Measurements from ENCODE around the gene SH3RF1.
"Not testable (repeated sequence)": the region's sequence is repeated elsewhere in the genome, so short reads cannot be mapped to it uniquely, and the experiment has no call there.

Gene SH3RF1

DNA sequence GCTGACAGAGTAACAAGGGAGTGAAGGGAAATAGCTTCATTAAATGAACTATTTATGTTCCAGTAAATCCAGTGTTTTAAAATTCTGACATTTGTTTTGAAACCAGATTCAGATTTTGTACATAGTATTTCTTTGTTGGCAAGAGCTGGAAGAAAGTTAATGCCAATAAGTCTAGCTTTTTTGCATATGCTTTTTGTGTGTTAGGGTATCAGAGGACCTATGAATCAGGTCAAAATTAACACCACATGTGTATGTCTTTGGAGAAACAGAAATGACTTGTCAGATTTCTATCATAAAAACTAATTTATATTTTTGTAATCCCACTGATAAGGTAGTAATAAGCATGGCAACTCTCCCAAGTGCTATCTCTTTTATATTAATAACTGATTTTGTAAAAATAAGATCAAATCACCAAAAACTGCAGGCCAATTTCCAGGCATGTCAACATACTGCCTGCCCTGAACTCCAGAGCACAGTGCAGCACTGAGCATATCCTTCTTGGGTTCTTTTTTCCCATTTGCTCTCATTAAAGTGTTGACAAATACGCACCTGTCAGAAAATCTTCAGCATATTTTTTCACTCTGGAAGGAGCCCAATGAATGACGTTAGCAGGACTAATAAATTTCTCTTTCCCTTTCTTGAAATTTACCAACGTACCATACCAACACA, 65.5 kb downstream of the SH3RF1 start:
- no peaks in the 10 kb centered on the region for H3K27me3 ChIP-seq (replicated peaks)
- no peak overlapping the region for H3K27ac ChIP-seq
- in situ Hi-C loops (cut with HindIII; ENCODE audit: low pct_ligation_motif_present, low sequenced_read_pairs), result no loop called here
- H3K36me3 ChIP-seq (replicated peaks), result no peaks in the 10 kb centered on the region
- no peak for DNase-seq
- H3K4me3 ChIP-seq (ENCODE audit: low read depth, low read length), result no peak overlapping the region
- TF ChIP-seq, protein P1, sequence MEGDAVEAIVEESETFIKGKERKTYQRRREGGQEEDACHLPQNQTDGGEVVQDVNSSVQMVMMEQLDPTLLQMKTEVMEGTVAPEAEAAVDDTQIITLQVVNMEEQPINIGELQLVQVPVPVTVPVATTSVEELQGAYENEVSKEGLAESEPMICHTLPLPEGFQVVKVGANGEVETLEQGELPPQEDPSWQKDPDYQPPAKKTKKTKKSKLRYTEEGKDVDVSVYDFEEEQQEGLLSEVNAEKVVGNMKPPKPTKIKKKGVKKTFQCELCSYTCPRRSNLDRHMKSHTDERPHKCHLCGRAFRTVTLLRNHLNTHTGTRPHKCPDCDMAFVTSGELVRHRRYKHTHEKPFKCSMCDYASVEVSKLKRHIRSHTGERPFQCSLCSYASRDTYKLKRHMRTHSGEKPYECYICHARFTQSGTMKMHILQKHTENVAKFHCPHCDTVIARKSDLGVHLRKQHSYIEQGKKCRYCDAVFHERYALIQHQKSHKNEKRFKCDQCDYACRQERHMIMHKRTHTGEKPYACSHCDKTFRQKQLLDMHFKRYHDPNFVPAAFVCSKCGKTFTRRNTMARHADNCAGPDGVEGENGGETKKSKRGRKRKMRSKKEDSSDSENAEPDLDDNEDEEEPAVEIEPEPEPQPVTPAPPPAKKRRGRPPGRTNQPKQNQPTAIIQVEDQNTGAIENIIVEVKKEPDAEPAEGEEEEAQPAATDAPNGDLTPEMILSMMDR (IDR thresholded peaks at IDR 0.05; ENCODE audit: low read depth, low read length, missing control alignments), result no peak

DNA sequence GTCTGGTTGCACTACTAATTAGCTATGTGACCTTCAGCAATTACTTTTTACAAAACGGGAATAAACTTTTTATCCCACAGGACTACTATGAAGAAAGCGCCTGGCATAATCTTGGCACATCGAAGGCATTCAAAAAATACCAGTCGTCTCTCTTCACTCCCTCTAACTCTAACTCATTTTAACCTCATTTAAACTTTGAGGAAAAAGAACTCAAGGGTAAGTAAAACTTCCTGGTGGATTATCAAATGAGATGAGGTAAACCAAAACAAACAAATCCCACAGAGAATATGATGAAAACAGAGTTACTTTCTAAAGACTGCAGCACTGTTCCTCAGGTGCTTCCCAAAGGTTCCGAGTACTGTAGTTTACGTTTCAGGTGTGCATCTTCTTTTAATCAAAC, 66.9 kb downstream of the SH3RF1 start:
- no peak overlapping the region for H3K27ac ChIP-seq
- TF ChIP-seq, protein P1 (IDR thresholded peaks at IDR 0.05; ENCODE audit: low read depth, low read length, missing control alignments), result no peak
- no peak overlapping the region for H3K4me3 ChIP-seq (ENCODE audit: low read depth, low read length)
- no peak for DNase-seq
- H3K27me3 ChIP-seq (replicated peaks), result no peaks in the 10 kb centered on the region
- in situ Hi-C loops (cut with HindIII; ENCODE audit: low pct_ligation_motif_present, low sequenced_read_pairs), result no loop called here
- no peaks in the 10 kb centered on the region for H3K36me3 ChIP-seq (replicated peaks)

DNA sequence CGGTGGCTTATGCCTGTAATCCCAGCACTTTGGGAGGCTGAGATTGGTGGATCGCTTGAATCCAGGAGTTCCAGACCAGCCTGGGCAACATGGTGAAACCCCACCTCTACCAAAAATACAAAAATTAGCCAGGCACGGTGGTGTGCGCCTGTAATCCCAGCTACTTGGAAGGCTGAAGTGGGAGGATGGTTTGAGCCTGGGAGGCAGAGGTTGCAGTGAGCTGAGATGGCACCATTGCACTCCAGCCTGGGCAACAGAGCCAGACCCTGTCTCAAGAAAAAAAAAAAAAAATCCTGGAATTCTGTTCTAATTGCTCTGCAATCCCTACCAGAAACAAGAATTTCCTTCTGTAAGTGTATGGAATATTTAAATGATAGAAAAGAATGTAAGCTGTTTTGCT, 67.5 kb downstream of the SH3RF1 start:
- DNase-seq; in situ Hi-C loops (cut with HindIII; ENCODE audit: low pct_ligation_motif_present, low sequenced_read_pairs); H3K27me3 ChIP-seq (replicated peaks); H3K4me3 ChIP-seq (ENCODE audit: low read depth, low read length); H3K36me3 ChIP-seq (replicated peaks); H3K27ac ChIP-seq: not testable (repeated sequence)

DNA sequence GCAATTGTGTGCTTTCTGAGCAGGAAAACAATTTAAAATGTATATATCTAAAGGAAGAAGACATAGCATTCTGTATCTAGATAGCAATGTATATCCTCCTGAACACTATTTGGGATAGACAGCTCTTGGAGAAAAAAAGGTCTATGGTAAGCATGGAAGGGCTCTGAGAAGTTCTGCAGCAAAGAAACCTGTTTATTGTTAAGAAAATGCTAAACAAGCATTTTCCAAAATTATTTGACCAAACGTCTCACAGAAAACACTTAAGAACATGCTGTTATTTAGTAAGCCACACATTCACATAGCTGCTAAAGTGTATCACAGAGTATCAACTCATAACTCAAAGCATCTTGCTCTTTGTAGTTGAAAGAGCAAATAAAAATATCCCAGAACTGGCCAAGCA, 67.9 kb downstream of the SH3RF1 start:
- Histone ChIP-seq H3K27ac (no peak overlapping the region), H3K36me3 (replicated peaks) (no peaks in the 10 kb centered on the region), H3K4me3 (ENCODE audit: low read depth, low read length) (no peak overlapping the region), H3K27me3 (replicated peaks) (no peaks in the 10 kb centered on the region)
- TF ChIP-seq, protein P1 (IDR thresholded peaks at IDR 0.05; ENCODE audit: low read depth, low read length, missing control alignments), result no peak
- DNase-seq, result no peak
- in situ Hi-C loops (cut with HindIII; ENCODE audit: low pct_ligation_motif_present, low sequenced_read_pairs), result no loop called here

DNA sequence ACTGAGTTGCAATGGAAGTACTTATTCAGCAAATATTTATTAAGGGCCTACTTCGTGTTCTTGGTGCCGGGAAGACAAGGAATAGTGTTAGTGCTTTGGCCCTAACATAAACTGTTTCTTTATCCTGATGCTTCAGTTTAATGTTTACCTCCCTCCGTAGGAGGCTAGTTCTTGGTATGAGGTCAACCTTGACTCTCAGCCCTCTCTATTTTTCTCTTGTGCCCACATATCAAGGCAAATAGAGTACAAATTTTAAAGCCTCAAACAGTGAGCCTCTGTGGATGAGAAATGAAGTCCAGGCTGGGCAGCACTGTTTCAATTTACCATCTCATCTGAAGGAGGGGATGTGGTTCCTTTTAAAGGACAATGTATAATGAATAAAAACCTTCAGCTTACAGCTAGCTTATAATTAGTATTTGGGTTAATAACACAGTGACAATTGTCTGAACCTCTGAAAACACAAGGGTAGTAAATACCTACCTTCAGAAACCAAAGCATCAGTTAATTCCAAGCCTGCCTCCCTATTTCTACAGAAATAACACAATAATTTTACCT, 68.5 kb downstream of the SH3RF1 start:
- in situ Hi-C loops (cut with HindIII; ENCODE audit: low pct_ligation_motif_present, low sequenced_read_pairs), result no loop called here
- TF ChIP-seq, protein P1 (IDR thresholded peaks at IDR 0.05; ENCODE audit: low read depth, low read length, missing control alignments), result no peak

DNA sequence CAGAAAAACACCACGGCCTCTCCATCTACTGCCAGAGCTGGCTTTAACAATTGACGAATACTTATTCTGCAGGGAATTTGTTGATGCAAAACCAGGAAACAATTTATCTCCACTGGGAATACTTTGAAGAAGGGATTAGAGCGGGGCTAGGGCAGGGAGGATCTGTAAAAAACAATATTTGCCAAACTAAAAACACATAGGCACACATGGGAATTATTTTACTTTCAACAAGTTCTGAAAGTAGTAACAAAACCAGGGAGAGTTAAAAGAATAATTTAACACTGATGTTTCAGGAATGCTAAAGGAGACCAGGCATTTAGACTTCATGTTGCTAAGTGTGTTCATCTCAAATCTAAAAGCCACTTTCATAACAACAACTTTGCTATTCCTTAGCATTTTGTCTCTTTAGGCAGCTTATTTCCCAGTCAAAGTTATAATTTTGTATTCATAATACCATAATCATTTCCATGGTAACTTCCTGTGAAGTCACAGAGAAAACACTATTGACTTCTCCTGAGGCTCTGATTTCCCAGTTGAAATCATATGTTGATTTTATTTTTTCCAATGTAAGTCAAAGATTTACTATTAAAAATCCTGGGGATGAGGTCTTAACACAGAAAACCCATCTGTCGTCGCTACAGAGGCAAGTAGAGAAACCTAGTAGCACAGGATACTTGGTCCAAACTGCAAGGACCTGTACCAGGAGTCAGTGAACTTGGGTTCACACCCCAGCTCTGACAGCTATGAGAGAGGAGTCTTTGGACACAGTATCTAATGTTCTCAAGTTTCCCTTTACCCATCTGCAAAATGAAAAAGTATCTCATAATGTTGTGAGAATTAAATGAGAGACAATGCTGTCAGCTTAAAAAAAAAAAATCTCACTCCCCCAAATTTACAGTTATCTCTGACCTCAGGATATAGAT, 69.3 kb downstream of the SH3RF1 start:
- TF ChIP-seq, protein P1 (IDR thresholded peaks at IDR 0.05; ENCODE audit: low read depth, low read length, missing control alignments), result no peak
- Histone ChIP-seq H3K27me3 (replicated peaks) (no peaks in the 10 kb centered on the region), H3K36me3 (replicated peaks) (no peaks in the 10 kb centered on the region), H3K4me3 (ENCODE audit: low read depth, low read length) (no peak overlapping the region), H3K27ac (peak overlapping the region; percentile 85)
- in situ Hi-C loops (cut with HindIII; ENCODE audit: low pct_ligation_motif_present, low sequenced_read_pairs), result no loop called here
- no peak for DNase-seq

More for the DNA sequence above, 68.5 kb downstream of the SH3RF1 start:
- Histone ChIP-seq H3K36me3 (replicated peaks) (no peaks in the 10 kb centered on the region), H3K4me3 (ENCODE audit: low read depth, low read length) (no peak overlapping the region), H3K27ac (peak overlapping the region; percentile 85), H3K27me3 (replicated peaks) (no peaks in the 10 kb centered on the region)
- DNase-seq, result no peak

All from brain microvascular endothelial cell (primary cell).